Parathyroid adenoma (tissue), 2 donors: ENCODE results near the gene PCGF6.

ENCODE experiments used
- H2AFZ ChIP-seq: fragments of 300-600 bp; sonication (generic); one replicate; pipeline ENCODE4 v1.7.0; 2017; ENCODE audit warnings: antibody characterized with exemption, mild to moderate bottlenecking
- H3K27ac ChIP-seq: fragments of 300-600 bp; sonication (generic); one replicate; pipeline ENCODE4 v1.7.0; 2017
- H3K27me3 ChIP-seq: fragments of 300-600 bp; sonication (generic); one replicate; pipeline ENCODE4 v1.7.0; 2017; ENCODE audit warnings: low read length; ENCODE audit not compliant: control insufficient read depth, insufficient read depth
- H3K36me3 ChIP-seq: fragments of 300-600 bp; sonication (generic); one replicate; pipeline ENCODE4 v1.7.0; 2017; ENCODE audit warnings: low read length; ENCODE audit not compliant: control insufficient read depth, insufficient read depth
- H3K4me1 ChIP-seq: fragments of 300-600 bp; sonication (generic); one replicate; pipeline ENCODE4 v1.7.0; 2017; ENCODE audit warnings: control low read depth
- H3K4me2 ChIP-seq: fragments of 300-600 bp; sonication (generic); one replicate; pipeline ENCODE4 v1.7.0; 2017; ENCODE audit warnings: low read length
- H3K4me3 ChIP-seq: fragments of 300-600 bp; sonication (generic); one replicate; pipeline ENCODE4 v1.7.0; 2017; ENCODE audit warnings: low read depth, low read length
- H3K79me2 ChIP-seq: fragments of 300-600 bp; sonication (generic); one replicate; pipeline ENCODE4 v1.7.0; 2017; ENCODE audit warnings: control low read depth
- H3K9ac ChIP-seq: fragments of 300-600 bp; sonication (generic); one replicate; pipeline ENCODE4 v1.7.0; 2017; ENCODE audit warnings: mild to moderate bottlenecking
- H3K9me3 ChIP-seq: fragments of 300-600 bp; sonication (generic); one replicate; pipeline ENCODE4 v1.7.0; 2017; ENCODE audit warnings: low read length; ENCODE audit not compliant: control insufficient read depth
- CTCF ChIP-seq: fragments of 300-600 bp; sonication (generic); IDR thresholded peaks from one replicate; pipeline ENCODE4 v1.7.0; 2017; ENCODE audit warnings: antibody characterized with exemption, mild to moderate bottlenecking
- donor health status: primary hyperparathyroidism.

PCGF6 gene

GRCh38 chr10:103327906-103328305 lies 23.0 kb downstream of the PCGF6 start:
- H3K4me1 ChIP-seq, result no peaks in the 10 kb centered on the region
- no peak for TF ChIP-seq CTCF

DNA sequence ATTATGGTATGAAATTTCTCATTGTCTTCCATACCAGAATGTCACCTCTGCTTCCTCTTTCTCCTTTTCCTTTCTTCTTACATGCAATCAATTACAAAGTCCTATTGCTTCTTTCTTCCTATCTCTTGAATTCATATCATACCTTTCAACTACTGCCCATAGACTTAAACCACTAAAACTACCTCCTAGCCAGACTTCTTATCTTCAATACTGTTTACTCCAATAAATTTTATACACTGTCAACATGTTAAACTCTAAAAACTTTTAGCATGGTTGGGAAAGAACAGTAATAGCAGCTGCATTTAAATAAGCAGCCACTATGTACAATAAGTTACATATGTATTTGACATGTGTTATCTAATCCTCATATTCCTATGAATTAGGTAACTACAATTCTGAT lies 34.9 kb downstream of the PCGF6 start:
- no peak for TF ChIP-seq CTCF
- no peak overlapping the region for H3K9ac ChIP-seq
- no peak overlapping the region for H3K4me3 ChIP-seq
- H3K27ac ChIP-seq, result no peak overlapping the region
- H3K27me3 ChIP-seq, result no peaks in the 10 kb centered on the region
- no peak overlapping the region for H3K4me2 ChIP-seq
- no peak overlapping the region for H2AFZ ChIP-seq
- H3K36me3 ChIP-seq, result no peaks in the 10 kb centered on the region
- no peaks in the 10 kb centered on the region for H3K9me3 ChIP-seq
- no peaks in the 10 kb centered on the region for H3K79me2 ChIP-seq
- no peaks in the 10 kb centered on the region for H3K4me1 ChIP-seq

More at GRCh38 chr10:103327906-103328305, 23.0 kb downstream of the PCGF6 start:
- Histone ChIP-seq H3K79me2 (peaks cover 4% of the 10 kb centered on the region), H3K9me3 (no peaks in the 10 kb centered on the region), H3K9ac (no peak overlapping the region), H3K27me3 (no peaks in the 10 kb centered on the region), H3K4me2 (no peak overlapping the region), H3K4me3 (no peak overlapping the region), H3K36me3 (no peaks in the 10 kb centered on the region), H3K27ac (no peak overlapping the region), H2AFZ (no peak overlapping the region)

DNA sequence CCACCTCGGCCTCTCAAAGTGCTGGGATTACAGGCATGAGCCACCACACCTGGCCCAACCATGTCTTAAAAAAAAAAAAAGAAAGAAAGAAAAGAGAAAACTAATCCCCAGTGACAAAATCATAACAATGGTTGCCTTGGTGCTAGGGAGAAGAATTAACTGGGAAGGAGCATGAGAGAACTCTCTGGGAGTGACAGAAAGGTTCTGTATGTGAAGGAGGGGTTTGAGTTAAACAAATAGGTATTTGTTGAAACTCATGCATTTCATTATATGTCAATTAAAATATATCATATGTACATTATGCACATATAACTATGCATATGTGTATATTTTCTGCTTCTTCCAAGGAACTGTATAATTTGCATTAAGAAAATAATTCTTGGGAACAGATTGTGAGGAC lies 40.7 kb downstream of the PCGF6 start:
- Histone ChIP-seq H3K79me2 (no peaks in the 10 kb centered on the region), H3K27ac (no peak overlapping the region), H3K9me3 (no peaks in the 10 kb centered on the region), H3K27me3 (no peaks in the 10 kb centered on the region), H3K4me1 (no peaks in the 10 kb centered on the region), H2AFZ (no peak overlapping the region), H3K9ac (no peak overlapping the region), H3K4me2 (no peak overlapping the region), H3K4me3 (no peak overlapping the region), H3K36me3 (no peaks in the 10 kb centered on the region)
- no peak for TF ChIP-seq CTCF

DNA sequence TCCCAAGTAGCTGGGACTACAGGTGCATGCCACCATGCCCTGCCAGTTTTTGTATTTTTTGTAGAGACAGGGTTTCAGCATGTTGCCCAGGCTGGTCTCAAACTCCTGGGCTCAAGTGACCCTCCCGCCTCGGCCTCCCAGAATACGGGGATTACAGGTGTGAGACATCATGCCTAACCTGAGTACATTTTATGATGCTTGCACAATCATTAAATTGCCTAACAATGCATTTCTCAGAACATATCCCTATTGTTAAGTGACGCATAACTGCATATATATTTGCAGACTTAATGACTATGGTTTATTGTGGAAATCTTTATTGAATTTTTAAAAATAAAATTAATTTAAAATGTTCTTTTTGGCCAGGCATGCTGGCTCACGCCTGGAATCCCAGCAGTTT lies 43.3 kb downstream of the PCGF6 start:
- H3K9me3 ChIP-seq, result no peaks in the 10 kb centered on the region
- no peak overlapping the region for H2AFZ ChIP-seq
- no peak for TF ChIP-seq CTCF
- H3K4me2 ChIP-seq, result no peak overlapping the region
- no peak overlapping the region for H3K4me3 ChIP-seq
- H3K9ac ChIP-seq, result no peak overlapping the region
- H3K4me1 ChIP-seq, result no peaks in the 10 kb centered on the region
- H3K79me2 ChIP-seq, result no peaks in the 10 kb centered on the region
- no peaks in the 10 kb centered on the region for H3K27me3 ChIP-seq
- H3K36me3 ChIP-seq, result no peaks in the 10 kb centered on the region
- H3K27ac ChIP-seq, result no peak overlapping the region

- Histone ChIP-seq H3K9ac (no peak overlapping the region), H3K4me3 (no peak overlapping the region), H3K79me2 (no peaks in the 10 kb centered on the region), H3K27me3 (no peaks in the 10 kb centered on the region), H3K4me2 (no peak overlapping the region), H3K4me1 (no peaks in the 10 kb centered on the region), H2AFZ (no peak overlapping the region), H3K9me3 (no peaks in the 10 kb centered on the region), H3K36me3 (no peaks in the 10 kb centered on the region), H3K27ac (no peak overlapping the region)
- TF ChIP-seq CTCF, result no peak
Observed at GRCh38 chr10:103295374-103296015, 55.4 kb downstream of the PCGF6 start.
